Liver (tissue), 3 donors: ENCODE results near the gene STARD9.

Source experiments
- GABPA ChIP-seq, 2 donors: IDR thresholded peaks in 1 of 2; conservative IDR thresholded peaks in 1 of 2; 2 replicates each; pipeline ENCODE4 v1.6.1; 2016; ENCODE audit warnings: antibody characterized with exemption in 2 of 2, mild to moderate bottlenecking in 1 of 2, moderate library complexity in 1 of 2
- RAD21 ChIP-seq, 2 donors: IDR thresholded peaks; 2 replicates each; pipeline ENCODE4 v1.6.1; 2016; ENCODE audit warnings: antibody characterized with exemption in 2 of 2, mild to moderate bottlenecking in 2 of 2
- ZBTB33 ChIP-seq: IDR thresholded peaks from 2 replicates; pipeline ENCODE4 v1.6.1; 2016; ENCODE audit warnings: antibody characterized with exemption
- TF ChIP-seq, protein P1 (sequence below): fragments of 150-350 bp; IDR thresholded peaks from 2 replicates; pipeline ENCODE4 v1.5.1; 2017; ENCODE audit warnings: improper control_type of control experiment, low read depth, low read length; ENCODE audit not compliant: missing input control
- TF ChIP-seq, protein P2 (sequence below): IDR thresholded peaks from 2 replicates; pipeline ENCODE4 v1.6.1; 2016; ENCODE audit warnings: antibody characterized with exemption, mild to moderate bottlenecking
- donor health status: healthy.
- donor health status: healthy.

DNA sequence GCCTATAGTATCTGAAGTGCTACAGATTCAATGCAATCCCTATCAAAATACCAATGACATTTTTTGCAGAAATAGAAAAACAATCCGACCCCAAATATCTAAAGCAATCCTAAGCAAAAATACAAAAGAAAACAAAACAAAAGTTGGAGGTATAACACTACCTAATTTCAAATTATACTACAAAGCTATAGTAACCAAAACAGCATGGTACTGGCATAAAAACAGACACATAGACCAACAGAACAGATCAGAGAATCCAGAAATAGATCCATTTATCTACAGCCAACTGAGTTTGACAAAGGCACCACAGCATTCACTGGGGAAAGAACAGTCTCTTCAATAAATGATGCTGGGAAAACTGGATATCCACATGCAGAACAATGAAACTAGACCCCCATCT lies 185.4 kb downstream of the STARD9 start:
- TF ChIP-seq, protein P1, sequence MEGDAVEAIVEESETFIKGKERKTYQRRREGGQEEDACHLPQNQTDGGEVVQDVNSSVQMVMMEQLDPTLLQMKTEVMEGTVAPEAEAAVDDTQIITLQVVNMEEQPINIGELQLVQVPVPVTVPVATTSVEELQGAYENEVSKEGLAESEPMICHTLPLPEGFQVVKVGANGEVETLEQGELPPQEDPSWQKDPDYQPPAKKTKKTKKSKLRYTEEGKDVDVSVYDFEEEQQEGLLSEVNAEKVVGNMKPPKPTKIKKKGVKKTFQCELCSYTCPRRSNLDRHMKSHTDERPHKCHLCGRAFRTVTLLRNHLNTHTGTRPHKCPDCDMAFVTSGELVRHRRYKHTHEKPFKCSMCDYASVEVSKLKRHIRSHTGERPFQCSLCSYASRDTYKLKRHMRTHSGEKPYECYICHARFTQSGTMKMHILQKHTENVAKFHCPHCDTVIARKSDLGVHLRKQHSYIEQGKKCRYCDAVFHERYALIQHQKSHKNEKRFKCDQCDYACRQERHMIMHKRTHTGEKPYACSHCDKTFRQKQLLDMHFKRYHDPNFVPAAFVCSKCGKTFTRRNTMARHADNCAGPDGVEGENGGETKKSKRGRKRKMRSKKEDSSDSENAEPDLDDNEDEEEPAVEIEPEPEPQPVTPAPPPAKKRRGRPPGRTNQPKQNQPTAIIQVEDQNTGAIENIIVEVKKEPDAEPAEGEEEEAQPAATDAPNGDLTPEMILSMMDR, result no peak
- no peak for TF ChIP-seq ZBTB33
- TF ChIP-seq, protein P2, sequence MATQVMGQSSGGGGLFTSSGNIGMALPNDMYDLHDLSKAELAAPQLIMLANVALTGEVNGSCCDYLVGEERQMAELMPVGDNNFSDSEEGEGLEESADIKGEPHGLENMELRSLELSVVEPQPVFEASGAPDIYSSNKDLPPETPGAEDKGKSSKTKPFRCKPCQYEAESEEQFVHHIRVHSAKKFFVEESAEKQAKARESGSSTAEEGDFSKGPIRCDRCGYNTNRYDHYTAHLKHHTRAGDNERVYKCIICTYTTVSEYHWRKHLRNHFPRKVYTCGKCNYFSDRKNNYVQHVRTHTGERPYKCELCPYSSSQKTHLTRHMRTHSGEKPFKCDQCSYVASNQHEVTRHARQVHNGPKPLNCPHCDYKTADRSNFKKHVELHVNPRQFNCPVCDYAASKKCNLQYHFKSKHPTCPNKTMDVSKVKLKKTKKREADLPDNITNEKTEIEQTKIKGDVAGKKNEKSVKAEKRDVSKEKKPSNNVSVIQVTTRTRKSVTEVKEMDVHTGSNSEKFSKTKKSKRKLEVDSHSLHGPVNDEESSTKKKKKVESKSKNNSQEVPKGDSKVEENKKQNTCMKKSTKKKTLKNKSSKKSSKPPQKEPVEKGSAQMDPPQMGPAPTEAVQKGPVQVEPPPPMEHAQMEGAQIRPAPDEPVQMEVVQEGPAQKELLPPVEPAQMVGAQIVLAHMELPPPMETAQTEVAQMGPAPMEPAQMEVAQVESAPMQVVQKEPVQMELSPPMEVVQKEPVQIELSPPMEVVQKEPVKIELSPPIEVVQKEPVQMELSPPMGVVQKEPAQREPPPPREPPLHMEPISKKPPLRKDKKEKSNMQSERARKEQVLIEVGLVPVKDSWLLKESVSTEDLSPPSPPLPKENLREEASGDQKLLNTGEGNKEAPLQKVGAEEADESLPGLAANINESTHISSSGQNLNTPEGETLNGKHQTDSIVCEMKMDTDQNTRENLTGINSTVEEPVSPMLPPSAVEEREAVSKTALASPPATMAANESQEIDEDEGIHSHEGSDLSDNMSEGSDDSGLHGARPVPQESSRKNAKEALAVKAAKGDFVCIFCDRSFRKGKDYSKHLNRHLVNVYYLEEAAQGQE, result no peak
- TF ChIP-seq RAD21 (IDR thresholded peaks at IDR 0.05), result no peak
- TF ChIP-seq GABPA (IDR thresholded peaks at IDR 0.05 in 1 of 2, conservative IDR thresholded peaks at IDR 0.05 in 1 of 2), result no peak
